H54 (cell line): ENCODE measurements around the gene OPHN1.

ENCODE experiments used
- DNase-seq: peaks from one replicate; pipeline ENCODE4 v3.0.0; 2011; ENCODE audit warnings: low spot score, mixed read lengths; ENCODE audit not compliant: insufficient read length
- FAIRE-seq: peaks from 3 replicates; lab custom pipeline; 2011; peaks lifted over from hg19 to GRCh38; lab: Jason Lieb, UNC
- POLR2A ChIP-seq: IDR thresholded peaks from 2 replicates; pipeline ENCODE4 v1.6.1; 2011; ENCODE audit warnings: low read depth, mild to moderate bottlenecking, low read length

OPHN1 gene

DNA sequence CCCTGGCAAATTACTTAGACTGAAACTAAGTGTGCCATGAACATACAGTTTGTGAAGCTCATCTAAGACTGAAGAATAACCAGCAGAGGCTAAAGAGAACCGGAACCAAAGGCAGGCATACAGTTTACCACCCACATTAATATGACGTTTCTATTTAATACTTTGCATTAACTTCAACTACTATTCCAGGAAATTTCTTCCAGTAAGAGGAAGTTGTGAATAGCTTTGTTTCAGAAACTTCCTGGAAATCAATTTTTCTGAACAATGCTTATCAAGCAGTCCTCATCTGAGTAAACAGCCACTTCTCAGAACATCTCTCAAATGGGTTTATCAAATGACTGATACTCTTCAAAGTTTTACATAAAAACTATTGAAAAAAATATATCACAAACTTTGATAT lies 252.7 kb downstream of the OPHN1 start:
- no peak for DNase-seq
- no peak for FAIRE-seq
- TF ChIP-seq POLR2A = no peak

GRCh38 chrX:68179355-68179754 lies 253.9 kb downstream of the OPHN1 start:
- FAIRE-seq (no peak), DNase-seq (no peak)
- TF ChIP-seq POLR2A = no peak

DNA sequence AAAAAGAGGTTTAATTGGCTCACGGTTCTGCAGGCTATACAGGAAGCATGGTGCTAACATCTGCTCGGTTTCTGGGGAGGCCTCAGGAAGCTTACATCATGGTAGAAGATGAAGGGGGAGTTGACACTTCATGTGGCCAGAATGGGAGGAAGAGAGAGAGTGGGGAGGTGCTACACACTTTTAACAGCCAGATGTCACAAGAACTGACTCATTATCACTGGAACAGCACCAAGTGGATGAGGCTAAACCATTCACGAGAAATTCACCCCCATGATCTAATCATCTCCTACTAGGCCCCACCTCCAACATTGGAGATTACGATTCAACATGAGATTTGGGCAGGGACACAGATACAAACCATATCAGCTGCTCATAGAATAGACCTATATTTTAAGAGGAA lies 255.8 kb downstream of the OPHN1 start:
- DNase-seq (no peak), FAIRE-seq (no peak)
- TF ChIP-seq POLR2A = no peak

GRCh38 chrX:68175562-68175961 lies 257.7 kb downstream of the OPHN1 start:
- FAIRE-seq (peak; percentile 61), DNase-seq (no peak)
- TF ChIP-seq POLR2A = no peak

DNA sequence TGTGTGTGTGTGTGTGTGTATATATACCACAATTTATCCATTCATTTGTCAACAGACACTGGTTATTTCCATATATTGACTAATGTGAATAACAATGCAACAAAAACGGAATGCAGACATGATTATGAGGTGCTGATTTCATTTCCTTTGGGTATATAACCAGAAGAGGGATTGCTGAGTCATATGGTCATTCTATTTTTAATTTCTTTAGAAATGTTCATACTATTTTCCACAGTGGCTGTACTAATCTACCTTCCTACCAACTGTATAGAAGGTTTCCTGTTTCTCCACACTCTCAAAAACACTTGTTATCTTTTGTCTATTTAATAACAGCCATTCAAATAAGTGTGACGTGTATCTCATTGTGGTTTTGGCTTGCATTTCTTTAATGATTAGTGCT lies 269.9 kb downstream of the OPHN1 start:
- DNase-seq (no peak), FAIRE-seq (no peak)
- no peak for TF ChIP-seq POLR2A

DNA sequence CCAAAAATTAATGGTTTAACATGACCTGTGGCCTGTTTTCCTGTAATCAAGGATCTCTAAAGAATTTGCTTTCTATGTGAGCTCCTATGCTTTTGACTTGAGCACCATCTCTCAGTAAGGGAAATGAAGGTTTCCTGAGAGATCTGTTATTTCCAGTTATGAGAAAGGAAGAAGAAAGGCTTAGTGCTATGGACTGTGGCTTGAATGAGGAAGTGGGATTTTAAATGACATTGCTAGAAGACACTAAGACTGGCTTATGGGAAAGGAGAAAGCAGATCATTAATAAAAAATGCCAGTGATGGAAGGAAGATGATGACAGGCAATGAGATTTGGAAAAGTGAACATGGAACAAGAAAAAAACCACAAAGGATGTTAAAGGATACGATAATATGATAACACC lies 285.4 kb downstream of the OPHN1 start:
- FAIRE-seq = no peak
- no peak for DNase-seq
- TF ChIP-seq POLR2A = no peak

DNA sequence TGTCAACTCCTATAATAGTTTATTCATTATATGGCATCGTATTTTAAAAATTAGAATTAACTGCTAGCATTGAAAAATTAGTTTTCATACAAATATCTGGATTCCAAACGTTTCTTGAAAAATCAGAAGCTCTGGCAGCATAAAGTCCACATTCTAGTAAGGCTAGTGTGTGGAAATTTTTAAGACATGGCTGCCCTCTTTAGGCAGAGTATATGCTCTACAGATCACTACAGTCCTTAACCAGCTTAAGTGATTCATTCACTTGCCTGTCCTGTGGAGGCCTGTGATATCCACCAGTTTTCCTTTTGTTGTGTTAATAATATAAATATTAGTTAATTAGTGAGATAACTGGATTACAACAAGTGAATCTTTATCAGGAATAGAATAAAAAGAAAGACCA lies 287.2 kb downstream of the OPHN1 start:
- FAIRE-seq (no peak), DNase-seq (no peak)
- no peak for TF ChIP-seq POLR2A

DNA sequence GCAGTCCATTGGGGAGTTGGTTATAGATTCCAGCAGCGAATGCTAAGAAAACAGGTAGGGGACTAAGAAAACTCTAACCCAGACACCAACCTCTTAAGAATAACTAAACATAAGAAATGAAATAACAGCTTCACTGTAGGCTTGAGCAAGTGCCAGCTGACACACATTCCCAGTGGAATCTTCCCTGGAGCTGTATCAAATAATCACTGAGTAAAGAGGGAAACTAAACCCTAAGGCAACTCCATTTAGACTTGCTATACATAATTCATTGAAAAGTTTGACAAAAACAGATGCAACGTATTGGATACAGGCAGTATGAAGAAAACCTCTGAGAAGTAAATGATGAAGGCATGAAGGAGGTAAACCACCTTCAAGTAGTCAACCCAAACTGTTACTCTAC lies 293.5 kb downstream of the OPHN1 start:
- DNase-seq = no peak
- no peak for TF ChIP-seq POLR2A
- no peak for FAIRE-seq

DNA sequence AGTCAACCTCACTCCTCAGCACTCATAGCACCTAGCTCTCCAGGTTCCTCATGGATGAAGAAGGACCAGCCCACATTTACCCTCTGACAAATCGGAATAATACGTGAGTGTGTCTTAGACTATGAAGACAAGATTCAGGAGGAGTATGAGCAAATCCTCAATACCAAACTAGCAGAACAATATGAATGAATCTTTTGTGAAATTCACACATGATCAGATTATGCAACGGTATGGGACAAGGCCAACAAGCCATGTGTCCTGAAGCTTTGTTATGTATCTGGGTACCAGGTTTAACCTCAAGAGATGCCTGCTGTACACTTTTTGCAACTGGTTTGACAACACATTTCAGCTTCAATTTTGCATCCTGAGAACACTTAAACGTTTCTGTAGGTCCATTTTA lies 300.1 kb downstream of the OPHN1 start:
- TF ChIP-seq POLR2A = no peak

DNA sequence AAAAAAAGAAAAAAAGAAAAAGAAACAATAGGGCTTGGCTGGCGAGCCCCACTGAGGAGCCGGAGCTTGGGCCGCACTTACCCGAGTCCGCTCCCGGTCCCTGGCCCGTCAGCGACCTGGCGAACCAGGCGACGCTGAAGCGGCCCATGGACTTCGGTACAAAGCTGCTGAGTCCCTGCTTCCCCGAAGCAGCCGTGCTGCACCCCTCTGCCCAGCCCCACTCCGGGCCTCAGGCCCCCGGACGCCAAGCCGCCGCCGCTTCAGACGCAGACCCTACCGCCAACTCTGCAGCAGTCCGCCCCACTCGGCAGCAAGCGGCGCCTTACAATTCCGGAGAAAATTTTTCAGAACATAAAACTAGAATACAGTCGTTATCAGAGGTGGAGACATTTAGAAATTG lies 300.5 kb downstream of the OPHN1 start:
- no peak for DNase-seq
- FAIRE-seq = no peak
- TF ChIP-seq POLR2A = no peak

More for the DNA sequence above, 300.1 kb downstream of the OPHN1 start:
- FAIRE-seq = no peak
- DNase-seq = no peak

- FAIRE-seq = no peak
- no peak for DNase-seq
- no peak for TF ChIP-seq POLR2A
Measured at GRCh38 chrX:68121835-68122234, 311.5 kb downstream of the OPHN1 start.

DNA sequence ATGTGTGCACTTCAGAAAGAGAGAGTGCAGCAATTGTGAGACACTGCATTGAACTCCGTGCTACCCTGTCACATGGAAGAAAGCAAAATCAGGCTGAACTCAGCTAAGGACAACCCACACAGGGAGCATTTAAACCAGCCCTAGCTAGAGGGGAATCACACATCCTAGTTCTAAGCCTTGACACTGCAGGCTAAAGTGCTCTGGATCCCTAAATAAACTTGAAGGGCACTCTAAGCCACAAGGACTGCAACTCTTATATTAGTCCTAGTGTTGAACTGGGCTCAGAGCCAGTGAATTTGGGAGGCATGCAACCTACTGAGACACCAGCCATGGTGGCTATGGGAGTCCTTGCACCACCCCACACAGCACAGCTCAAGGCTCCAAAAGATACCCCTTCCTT lies 311.9 kb downstream of the OPHN1 start:
- FAIRE-seq (no peak), DNase-seq (no peak)
- TF ChIP-seq POLR2A = no peak

- no peak for FAIRE-seq
- TF ChIP-seq POLR2A = no peak
- no peak for DNase-seq
Measured at GRCh38 chrX:68115371-68115770, 317.9 kb downstream of the OPHN1 start.

- TF ChIP-seq POLR2A = no peak
- FAIRE-seq = no peak
- peak; percentile 6 for DNase-seq
Measured at GRCh38 chrX:68114573-68115129, 318.6 kb downstream of the OPHN1 start.

- DNase-seq (no peak), FAIRE-seq (no peak)
- no peak for TF ChIP-seq POLR2A
Measured at GRCh38 chrX:68113837-68114572, 319.3 kb downstream of the OPHN1 start.
